ENCODE results near the gene CPNE2.
A peak's percentile ranks its signal among the peaks of the same experiment; 100 is the strongest.
"Not testable (repeated sequence)": the region's sequence is repeated elsewhere in the genome, so short reads cannot be mapped to it uniquely, and the experiment has no call there.

Gene CPNE2

GRCh38 chr16:57179215-57179828, 86.9 kb downstream of the CPNE2 start:
- no peak for DNase-seq

- DNase-seq, result no peak
These were observed 91.7 kb downstream of the CPNE2 start for GRCh38 chr16:57184113-57184512.

- no peak for DNase-seq
These were observed 92.6 kb downstream of the CPNE2 start for GRCh38 chr16:57184887-57185445.

GRCh38 chr16:57185446-57185944, 93.1 kb downstream of the CPNE2 start:
- peak; percentile 53 for DNase-seq

GRCh38 chr16:57185945-57186871, 93.8 kb downstream of the CPNE2 start, which contains the start of the genes PSME3IP1 and RSPRY1:
PSME3IP1 (minus strand) TSS chr16:57186039; CDS start chr16:57173854, 12,185 bp downstream.
RSPRY1 (plus strand) TSS chr16:57186329; CDS start chr16:57204659, 18,330 bp downstream.
- peak; percentile 98 for DNase-seq

- DNase-seq, result peak; percentile 59
These were observed 94.8 kb downstream of the CPNE2 start for GRCh38 chr16:57186872-57187854.

GRCh38 chr16:57187902-57188710, 95.7 kb downstream of the CPNE2 start:
- DNase-seq, result not testable (repeated sequence)

GRCh38 chr16:57188711-57189002, 96.3 kb downstream of the CPNE2 start:
- no peak for DNase-seq

GRCh38 chr16:57189527-57189926, 97.1 kb downstream of the CPNE2 start:
- not testable (repeated sequence) for DNase-seq

- no peak for DNase-seq
These were observed 97.8 kb downstream of the CPNE2 start for GRCh38 chr16:57190136-57190535.

- peak; percentile 14 for DNase-seq
These were observed 98.7 kb downstream of the CPNE2 start for GRCh38 chr16:57191056-57191571.

- peak; percentile 17 for DNase-seq
These were observed 99.8 kb downstream of the CPNE2 start for GRCh38 chr16:57192146-57192545.

GRCh38 chr16:57192720-57193486, 100.5 kb downstream of the CPNE2 start:
- DNase-seq, result no peak

- DNase-seq, result peak; percentile 94
These were observed 102.1 kb downstream of the CPNE2 start for GRCh38 chr16:57194512-57194911.

- no peak for DNase-seq
These were observed 103.9 kb downstream of the CPNE2 start for GRCh38 chr16:57196286-57196685.

- DNase-seq, result no peak
These were observed 104.4 kb downstream of the CPNE2 start for GRCh38 chr16:57196753-57197152.
